ENCODE results near the gene AGAP1.

- TF ChIP-seq, protein P1, sequence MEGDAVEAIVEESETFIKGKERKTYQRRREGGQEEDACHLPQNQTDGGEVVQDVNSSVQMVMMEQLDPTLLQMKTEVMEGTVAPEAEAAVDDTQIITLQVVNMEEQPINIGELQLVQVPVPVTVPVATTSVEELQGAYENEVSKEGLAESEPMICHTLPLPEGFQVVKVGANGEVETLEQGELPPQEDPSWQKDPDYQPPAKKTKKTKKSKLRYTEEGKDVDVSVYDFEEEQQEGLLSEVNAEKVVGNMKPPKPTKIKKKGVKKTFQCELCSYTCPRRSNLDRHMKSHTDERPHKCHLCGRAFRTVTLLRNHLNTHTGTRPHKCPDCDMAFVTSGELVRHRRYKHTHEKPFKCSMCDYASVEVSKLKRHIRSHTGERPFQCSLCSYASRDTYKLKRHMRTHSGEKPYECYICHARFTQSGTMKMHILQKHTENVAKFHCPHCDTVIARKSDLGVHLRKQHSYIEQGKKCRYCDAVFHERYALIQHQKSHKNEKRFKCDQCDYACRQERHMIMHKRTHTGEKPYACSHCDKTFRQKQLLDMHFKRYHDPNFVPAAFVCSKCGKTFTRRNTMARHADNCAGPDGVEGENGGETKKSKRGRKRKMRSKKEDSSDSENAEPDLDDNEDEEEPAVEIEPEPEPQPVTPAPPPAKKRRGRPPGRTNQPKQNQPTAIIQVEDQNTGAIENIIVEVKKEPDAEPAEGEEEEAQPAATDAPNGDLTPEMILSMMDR (IDR thresholded peaks at IDR 0.05), result no peak
- no peak for TF ChIP-seq POLR2A (IDR thresholded peaks at IDR 0.05)
Observed at GRCh38 chr2:235608200-235608887, 114.5 kb downstream of the AGAP1 start.
